IPS DF 6.9 (cell line): ENCODE data around the gene OGFRL1.
"Not testable (repeated sequence)": the region's sequence is repeated elsewhere in the genome, so short reads cannot be mapped to it uniquely, and the experiment has no call there.

Experiments
- DNase-seq: peaks from one replicate; pipeline ENCODE4 v3.0.0-alpha.2; 2013; ENCODE audit warnings: low read depth, low spot score
- H3K27ac ChIP-seq: one replicate; pipeline ENCODE4 v1.5.1; 2013; ENCODE audit warnings: low read length, control low read depth
- H3K27me3 ChIP-seq: 2 replicates; pipeline ENCODE4 v1.6.1; 2013; ENCODE audit warnings: mild to moderate bottlenecking, low read length; ENCODE audit not compliant: control insufficient read depth, insufficient read depth
- H3K36me3 ChIP-seq: 2 replicates; pipeline ENCODE4 v1.6.1; 2013; ENCODE audit warnings: low read length; ENCODE audit not compliant: control insufficient read depth, insufficient read depth
- H3K4me1 ChIP-seq: 2 replicates; pipeline ENCODE4 v1.6.1; 2013; ENCODE audit warnings: low read length; ENCODE audit not compliant: control insufficient read depth, insufficient read depth
- H3K4me3 ChIP-seq: 2 replicates; pipeline ENCODE4 v1.5.1; 2013; ENCODE audit warnings: mild to moderate bottlenecking, low read length
- H3K9me3 ChIP-seq: 2 replicates; pipeline ENCODE4 v1.6.1; 2013; ENCODE audit warnings: low read length, inconsistent platforms; ENCODE audit not compliant: control insufficient read depth, insufficient read depth
- WGBS: extraction: QIAGEN DNeasy Blood & Tissue Kit; methylation state at CpG from one replicate; pipeline ENCODE4 v1.1.7; 2013; ENCODE audit warnings: mixed read lengths, missing lambda C conversion rate; ENCODE audit not compliant: insufficient read length, insufficient coverage; 5-methylcytosine and 5-hydroxymethylcytosine counted together

OGFRL1 gene

DNA sequence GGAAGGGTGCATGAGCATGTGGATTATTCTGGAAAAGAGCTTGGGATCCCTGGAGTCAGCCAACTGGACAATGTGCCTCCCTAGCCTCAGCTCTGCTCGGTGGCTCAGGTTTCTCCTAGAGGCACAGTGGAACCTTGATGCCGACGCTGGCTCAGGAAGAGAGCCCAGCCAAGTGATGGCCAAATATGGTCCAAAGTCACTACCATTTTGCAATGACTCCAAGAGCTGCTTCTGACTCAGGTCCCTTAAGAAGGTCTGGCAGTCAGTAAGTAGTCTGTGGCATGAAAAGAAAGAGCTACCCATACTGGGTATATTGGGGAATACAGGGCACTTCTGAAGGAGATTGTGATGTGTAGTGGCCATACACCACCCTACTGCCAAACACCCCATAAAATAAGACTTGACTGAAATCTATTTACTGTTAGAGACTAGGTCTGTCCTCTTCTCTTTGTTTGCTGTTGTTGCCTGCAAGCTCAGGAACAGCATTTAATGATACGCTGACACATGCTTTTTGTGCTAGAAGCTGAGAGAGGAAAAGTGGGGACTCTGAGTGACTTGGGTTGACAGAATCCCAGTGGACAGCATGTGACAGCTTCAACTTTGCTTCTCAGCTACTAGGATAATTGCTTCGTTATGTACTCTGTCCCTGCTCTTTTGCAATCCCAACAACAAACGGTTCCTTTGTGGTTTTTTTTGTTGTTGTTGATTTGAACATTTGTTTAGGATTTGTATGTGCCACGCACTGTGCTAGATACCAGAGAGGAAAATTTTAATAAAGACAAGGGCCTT lies 30.3 kb upstream of the OGFRL1 start:
- Histone ChIP-seq H3K9me3 (no peaks in the 10 kb centered on the region), H3K4me1 (peaks cover 2% of the 10 kb centered on the region; the same call in 1 of the 2 replicates), H3K4me3 (no peak overlapping the region), H3K27ac (no peak overlapping the region), H3K36me3 (no peaks in the 10 kb centered on the region), H3K27me3 (no peaks in the 10 kb centered on the region)
- no peak for DNase-seq
- WGBS: no CpG with 5 or more reads among the region's 7 CpGs

GRCh38 chr6:71259888-71260604 lies 28.6 kb upstream of the OGFRL1 start:
- no peaks in the 10 kb centered on the region for H3K9me3 ChIP-seq
- no CpG with 5 or more reads among the region's 2 CpGs for WGBS
- H3K27ac ChIP-seq: no peak overlapping the region
- no peaks in the 10 kb centered on the region for H3K4me1 ChIP-seq
- no peak for DNase-seq
- no peaks in the 10 kb centered on the region for H3K27me3 ChIP-seq
- no peak overlapping the region for H3K4me3 ChIP-seq
- no peaks in the 10 kb centered on the region for H3K36me3 ChIP-seq

- DNase-seq: no peak
- no CpG with 5 or more reads among the region's 7 CpGs for WGBS
- H3K4me3 ChIP-seq: no peak overlapping the region
- no peaks in the 10 kb centered on the region for H3K27me3 ChIP-seq
- no peaks in the 10 kb centered on the region for H3K36me3 ChIP-seq
- H3K9me3 ChIP-seq: no peaks in the 10 kb centered on the region
- no peak overlapping the region for H3K27ac ChIP-seq
- H3K4me1 ChIP-seq: no peaks in the 10 kb centered on the region
Observed at GRCh38 chr6:71262914-71263313, 25.7 kb upstream of the OGFRL1 start.

DNA sequence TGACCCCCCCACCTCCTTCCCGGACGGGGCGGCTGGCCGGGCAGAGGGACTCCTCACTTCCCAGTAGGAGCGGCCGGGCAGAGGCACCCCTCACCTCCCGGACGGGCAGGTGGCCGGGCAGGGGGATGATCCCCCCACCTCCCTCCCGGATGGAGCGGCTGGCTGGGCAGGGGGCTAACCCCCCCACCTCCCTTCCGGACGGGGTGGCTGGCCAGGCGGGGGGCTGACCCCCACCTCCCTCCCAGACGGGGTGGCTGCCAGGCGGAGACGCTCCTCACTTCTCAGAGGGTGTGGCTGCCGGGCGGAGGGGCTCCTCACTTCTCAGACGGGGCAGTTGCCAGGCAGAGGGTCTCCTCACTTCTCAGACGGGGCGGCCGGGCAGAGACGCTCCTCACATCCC lies 22.2 kb upstream of the OGFRL1 start:
- not testable (repeated sequence) for H3K27me3 ChIP-seq, DNase-seq, H3K9me3 ChIP-seq, H3K27ac ChIP-seq, H3K4me1 ChIP-seq, H3K36me3 ChIP-seq, H3K4me3 ChIP-seq
- no CpG with 5 or more reads among the region's 24 CpGs for WGBS

GRCh38 chr6:71268735-71269437 lies 19.7 kb upstream of the OGFRL1 start:
- DNase-seq: no peak
- no peaks in the 10 kb centered on the region for H3K27me3 ChIP-seq
- no peaks in the 10 kb centered on the region for H3K36me3 ChIP-seq
- H3K9me3 ChIP-seq: no peaks in the 10 kb centered on the region; the same call in 1 of the 2 replicates
- WGBS: no CpG with 5 or more reads among the region's 3 CpGs
- H3K4me3 ChIP-seq: no peak overlapping the region
- H3K27ac ChIP-seq: no peak overlapping the region
- no peaks in the 10 kb centered on the region for H3K4me1 ChIP-seq

DNA sequence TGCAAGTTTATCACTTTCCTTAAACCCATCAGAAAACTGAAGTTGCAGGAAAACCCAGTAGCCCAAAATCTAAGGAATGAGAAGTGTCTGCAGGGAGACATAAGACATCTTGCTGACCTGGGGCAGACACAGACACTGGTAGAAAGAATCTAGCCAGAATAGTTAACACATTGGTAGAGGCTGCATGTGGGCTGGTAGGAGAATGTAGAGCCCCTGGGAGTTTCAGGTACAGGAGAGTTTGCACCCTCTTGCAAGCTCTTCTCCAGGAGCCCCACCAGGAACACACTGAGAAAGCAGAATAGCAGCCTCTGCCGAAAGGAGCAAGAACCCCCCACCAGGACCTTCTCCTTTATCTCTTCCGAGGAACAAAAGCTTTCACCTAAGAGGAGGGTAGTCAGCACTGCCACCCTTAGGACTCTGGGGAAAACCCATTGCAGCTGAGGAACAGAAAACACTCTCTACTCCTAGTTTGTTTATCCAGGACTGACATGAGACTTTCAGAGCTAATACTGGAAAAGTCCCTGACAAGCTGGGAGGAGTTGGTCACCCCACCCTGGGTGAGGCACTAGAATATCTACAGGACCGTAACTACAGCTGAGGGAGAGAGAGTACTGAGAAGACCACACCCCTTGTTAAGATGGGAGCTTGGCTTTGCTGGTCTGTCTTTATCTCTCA lies 10.5 kb upstream of the OGFRL1 start:
- H3K27me3 ChIP-seq: no peaks in the 10 kb centered on the region
- DNase-seq: no peak
- no peaks in the 10 kb centered on the region for H3K4me1 ChIP-seq
- no peak overlapping the region for H3K4me3 ChIP-seq
- no CpG with 5 or more reads among the region's 3 CpGs for WGBS
- no peaks in the 10 kb centered on the region for H3K36me3 ChIP-seq
- no peak overlapping the region for H3K27ac ChIP-seq
- H3K9me3 ChIP-seq: no peaks in the 10 kb centered on the region

- DNase-seq: no peak
- Histone ChIP-seq H3K27me3 (no peaks in the 10 kb centered on the region), H3K9me3 (no peaks in the 10 kb centered on the region), H3K36me3 (no peaks in the 10 kb centered on the region), H3K27ac (no peak overlapping the region), H3K4me1 (no peaks in the 10 kb centered on the region), H3K4me3 (no peak overlapping the region)
- no CpG with 5 or more reads among the region's 2 CpGs for WGBS
Observed at GRCh38 chr6:71279321-71279720, 9.3 kb upstream of the OGFRL1 start.

GRCh38 chr6:71279740-71280139 lies 8.9 kb upstream of the OGFRL1 start:
- no peaks in the 10 kb centered on the region for H3K9me3 ChIP-seq
- no peak overlapping the region for H3K27ac ChIP-seq
- no peaks in the 10 kb centered on the region for H3K4me1 ChIP-seq
- no peak for DNase-seq
- no peaks in the 10 kb centered on the region for H3K36me3 ChIP-seq
- no CpG with 5 or more reads among the region's 4 CpGs for WGBS
- no peaks in the 10 kb centered on the region for H3K27me3 ChIP-seq
- H3K4me3 ChIP-seq: no peak overlapping the region

GRCh38 chr6:71280701-71281100 lies 7.9 kb upstream of the OGFRL1 start:
- Histone ChIP-seq H3K27ac (no peak overlapping the region), H3K4me1 (no peaks in the 10 kb centered on the region), H3K36me3 (no peaks in the 10 kb centered on the region), H3K9me3 (no peaks in the 10 kb centered on the region), H3K4me3 (no peak overlapping the region), H3K27me3 (no peaks in the 10 kb centered on the region)
- no peak for DNase-seq
- WGBS: no CpG with 5 or more reads among the region's 2 CpGs

DNA sequence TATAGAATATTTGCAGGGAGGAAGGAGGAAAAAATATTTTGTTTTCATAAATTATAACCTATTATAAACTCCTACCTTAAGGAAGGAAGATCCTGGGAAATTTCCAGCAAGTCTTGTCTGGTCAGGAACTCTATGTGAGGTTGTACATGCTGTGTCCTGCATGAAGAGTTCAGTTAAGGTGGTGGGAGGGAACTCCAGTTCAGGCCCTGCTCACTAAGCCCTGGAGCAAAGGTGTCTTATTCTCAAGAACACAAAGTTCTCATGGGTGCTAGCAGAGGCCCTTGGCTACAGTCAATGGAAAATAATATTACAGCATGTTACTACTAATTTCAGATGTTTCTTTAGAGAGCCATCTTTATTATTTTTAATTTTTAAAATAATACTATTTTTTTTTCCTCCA lies 3.8 kb upstream of the OGFRL1 start:
- no peaks in the 10 kb centered on the region for H3K27me3 ChIP-seq
- no peaks in the 10 kb centered on the region for H3K4me1 ChIP-seq

More for the DNA sequence above, 3.8 kb upstream of the OGFRL1 start:
- no peak for DNase-seq
- H3K9me3 ChIP-seq: no peaks in the 10 kb centered on the region
- H3K27ac ChIP-seq: no peak overlapping the region
- no peak overlapping the region for H3K4me3 ChIP-seq
- H3K36me3 ChIP-seq: no peaks in the 10 kb centered on the region
